ENCODE data around the gene DPEP3. TPM values are rescaled to one million over a fixed set of nuclear protein-coding genes. Genes with fewer than 3 reads are reported as not detected.

Gene DPEP3
- total RNA-seq, 2 experiments from 2014 or later, result 0.28 TPM; not detected in 1

- no peak for DNase-seq
- Mint-ChIP-seq H3K9me3 (ENCODE audit: low read depth) (no peaks in the 10 kb centered on the region), H3K27me3 (no peaks in the 10 kb centered on the region), H3K4me1 (peaks cover 8% of the 10 kb centered on the region), H3K27ac (no peak overlapping the region), H3K4me3 (no peak overlapping the region), H3K36me3 (no peaks in the 10 kb centered on the region)
- ATAC-seq, result no peak
- CTCF ChIA-PET, result interaction anchor here (0.9 to 5.2 kb wide), 5 partner anchors 9 to 405 kb away, joined by 3 to 53 read pairs (median 24); no protein-coding TSS in a partner anchor
Measured at GRCh38 chr16:67926181-67926750, 54.0 kb downstream of the DPEP3 start.

Other genes with a start within 250 kb of the DPEP3 start
- 10 to 100 TPM; 21.2 to 23.7 TPM for gene RANBP10, start 173.9 kb downstream of the DPEP3 start, total RNA-seq
- under 1 TPM; 0.12 to 0.45 TPM for gene TSNAXIP1, start 173.6 kb downstream of the DPEP3 start, total RNA-seq
- gene THAP11, start 138.2 kb downstream of the DPEP3 start, total RNA-seq, result 10 to 100 TPM; 47.9 to 52.7 TPM
- 100 to 1,000 TPM; 114 to 137 TPM for gene NUTF2, start 133.6 kb downstream of the DPEP3 start, total RNA-seq
- gene CENPT, start 132.8 kb downstream of the DPEP3 start, total RNA-seq, result 10 to 100 TPM; 61.8 to 69.3 TPM
- gene EDC4, start 107.4 kb downstream of the DPEP3 start, total RNA-seq, result 100 to 1,000 TPM; 122 to 124 TPM
- under 1 TPM; 0.45 to 0.99 TPM for gene NRN1L, start 95.6 kb downstream of the DPEP3 start, total RNA-seq
- 10 to 100 TPM; 21.0 to 21.6 TPM for gene PSKH1, start 87.2 kb downstream of the DPEP3 start, total RNA-seq
- 1 to 10 TPM; 5.0 to 6.7 TPM for gene CTRL, start 48.6 kb downstream of the DPEP3 start, total RNA-seq
- gene PSMB10, start 43.6 kb downstream of the DPEP3 start, total RNA-seq, result 100 to 1,000 TPM; 250 to 296 TPM
- gene LCAT, start 36.4 kb downstream of the DPEP3 start, total RNA-seq, result 10 to 100 TPM; 15.6 to 22.7 TPM
- 10 to 100 TPM; 47.7 to 51.2 TPM for gene SLC12A4, start 11.9 kb downstream of the DPEP3 start, total RNA-seq
- gene DPEP2, start 19.0 kb upstream of the DPEP3 start, total RNA-seq, result 1 to 10 TPM; 4.5 to 4.7 TPM
- not detected for gene DPEP2NB, start 35.4 kb upstream of the DPEP3 start, total RNA-seq
- gene DDX28, start 42.7 kb upstream of the DPEP3 start, total RNA-seq, result 10 to 100 TPM; 14.8 to 20.8 TPM
- 10 to 100 TPM; 28.4 to 32.0 TPM for gene DUS2, start 42.8 kb upstream of the DPEP3 start, total RNA-seq
- gene NFATC3, start 104.9 kb upstream of the DPEP3 start, total RNA-seq, result 100 to 1,000 TPM; 176 to 183 TPM